Neural cell (in vitro differentiated cells): Measurements from ENCODE around the gene FGF10. TPM values are rescaled to one million over a fixed set of nuclear protein-coding genes. Genes with fewer than 3 reads are reported as not detected.
A peak's percentile ranks its signal among the peaks of the same experiment; 100 is the strongest.

Experiments used
- H2AFZ ChIP-seq: fragments of 200-600, 300-800 bp; sonication (generic), shearing (Covaris generic); 2 replicates; pipeline ENCODE4 v1.6.0; 2014; ENCODE audit warnings: low read depth, mild to moderate bottlenecking, antibody characterized with exemption, low read length, moderate library complexity
- H3F3A ChIP-seq: fragments of 200-600 bp; shearing (Covaris generic); 2 replicates; pipeline ENCODE4 v1.6.1; 2016; ENCODE audit warnings: mild to moderate bottlenecking, moderate library complexity, mixed read lengths, antibody characterized with exemption, low read length; ENCODE audit not compliant: insufficient read depth, poor library complexity, severe bottlenecking
- H3K27ac ChIP-seq: fragments of 200-600, 300-800 bp; sonication (generic), shearing (Covaris generic); 2 replicates; pipeline ENCODE4 v1.5.1; 2014; ENCODE audit warnings: mild to moderate bottlenecking, low read length, moderate library complexity
- H3K27me3 ChIP-seq: fragments of 300-800, 200-600 bp; sonication (generic), shearing (Covaris generic); 2 replicates; pipeline ENCODE4 v1.6.0; 2014; ENCODE audit warnings: mild to moderate bottlenecking, low read depth, low read length, moderate library complexity; ENCODE audit not compliant: insufficient read depth
- H3K36me3 ChIP-seq: fragments of 300-800, 200-600 bp; sonication (generic), shearing (Covaris generic); 2 replicates; pipeline ENCODE4 v1.5.1; 2014; ENCODE audit warnings: mild to moderate bottlenecking, antibody characterized with exemption, low read length, moderate library complexity; ENCODE audit not compliant: insufficient read depth
- H3K4me2 ChIP-seq: fragments of 300-800, 200-600 bp; sonication (generic), shearing (Covaris generic); 2 replicates; pipeline ENCODE4 v1.6.0; 2014; ENCODE audit warnings: mild to moderate bottlenecking, low read length
- H3K4me3 ChIP-seq: fragments of 300-800, 200-600 bp; sonication (generic), shearing (Covaris generic); 2 replicates; pipeline ENCODE4 v1.5.1; 2014; ENCODE audit warnings: mild to moderate bottlenecking, low read length, moderate library complexity
- H3K79me2 ChIP-seq: fragments of 200-600 bp; shearing (Covaris generic); replicated peaks from 2 replicates; pipeline ENCODE4 v1.6.0; 2014; ENCODE audit warnings: mild to moderate bottlenecking, low read length, moderate library complexity; ENCODE audit not compliant: insufficient read depth
- H3K9ac ChIP-seq: fragments of 300-800, 200-600 bp; sonication (generic), shearing (Covaris generic); 2 replicates; pipeline ENCODE4 v1.6.1; 2016; ENCODE audit warnings: mild to moderate bottlenecking, low read length, mixed read lengths
- H3K9me2 ChIP-seq: fragments of 200-600 bp; shearing (Covaris generic); 2 replicates; pipeline ENCODE4 v1.6.1; 2016; ENCODE audit warnings: mild to moderate bottlenecking, low read length, mixed read lengths; ENCODE audit not compliant: insufficient read depth
- H3K9me3 ChIP-seq: fragments of 200-600, 300-800 bp; sonication (generic), shearing (Covaris generic); 2 replicates; pipeline ENCODE4 v1.6.1; 2016; ENCODE audit warnings: mild to moderate bottlenecking, mixed run types, low read length, moderate library complexity, mixed read lengths
- H4K20me1 ChIP-seq: fragments of 200-600 bp; shearing (Covaris generic); 2 replicates; pipeline ENCODE4 v1.6.1; 2016; ENCODE audit warnings: mild to moderate bottlenecking, mixed run types; ENCODE audit not compliant: insufficient read depth
- CTCF ChIP-seq: fragments of 450-650 bp; IDR thresholded peaks from 2 replicates; pipeline ENCODE4 v1.5.1; 2014; ENCODE audit warnings: antibody characterized with exemption, mild to moderate bottlenecking, moderate library complexity; ENCODE audit not compliant: poor library complexity, severe bottlenecking
- EP300 ChIP-seq: fragments of 450-650 bp; conservative IDR thresholded peaks from 2 replicates; pipeline ENCODE4 v1.6.1; 2014; ENCODE audit warnings: antibody characterized with exemption, mild to moderate bottlenecking, moderate library complexity; ENCODE audit not compliant: poor library complexity, severe bottlenecking
- EZH2 ChIP-seq: fragments of 200-600, 300-800 bp; shearing (Covaris generic), sonication (generic); IDR thresholded peaks from 2 replicates; pipeline ENCODE4 v1.6.1; 2014; ENCODE audit warnings: antibody characterized with exemption, low read length, borderline replicate concordance, mild to moderate bottlenecking; ENCODE audit not compliant: insufficient read depth, poor library complexity, severe bottlenecking
- MXI1 ChIP-seq: fragments of 450-650 bp; conservative IDR thresholded peaks from 2 replicates; pipeline ENCODE4 v1.6.1; 2014; ENCODE audit warnings: antibody characterized with exemption, mild to moderate bottlenecking; ENCODE audit not compliant: poor library complexity, severe bottlenecking
- REST ChIP-seq: IDR thresholded peaks from 2 replicates; pipeline ENCODE4 v1.6.1; 2012; ENCODE audit warnings: borderline replicate concordance
- SMC3 ChIP-seq: fragments of 450-650 bp; conservative IDR thresholded peaks from 2 replicates; pipeline ENCODE4 v1.6.1; 2014; ENCODE audit warnings: antibody characterized with exemption, mild to moderate bottlenecking, moderate library complexity; ENCODE audit not compliant: poor library complexity
- TAF1 ChIP-seq: IDR thresholded peaks from 2 replicates; pipeline ENCODE4 v1.6.1; 2012; ENCODE audit warnings: low read depth
- polyA plus RNA-seq: library from polyadenylated mRNA; depleted of rRNA; stranded (reverse); fragments of >200 nt; gene quantifications from 2 replicates; pipeline ENCODE4 v1.2.3, GENCODE V29; 2014

FGF10 gene
- polyA plus RNA-seq, 1 donor from 2014 or later = not detected

- Histone ChIP-seq H3K4me3 (no peak overlapping the region), H4K20me1 (no peaks in the 10 kb centered on the region), H3K9me2 (no peaks in the 10 kb centered on the region), H3K4me2 (no peak overlapping the region), H3K36me3 (no peaks in the 10 kb centered on the region), H3K9me3 (no peaks in the 10 kb centered on the region), H3F3A (no peaks in the 10 kb centered on the region), H3K27ac (no peak overlapping the region), H3K27me3 (no peaks in the 10 kb centered on the region), H3K79me2 (no peaks in the 10 kb centered on the region), H3K9ac (no peak overlapping the region), H2AFZ (no peak overlapping the region)
- TF ChIP-seq REST (no peak), EP300 (no peak), TAF1 (no peak), SMC3 (no peak), MXI1 (no peak)
Observed at GRCh38 chr5:44267909-44268308, 121.3 kb downstream of the FGF10 start.

- Histone ChIP-seq H2AFZ (no peak overlapping the region), H3K9me3 (no peaks in the 10 kb centered on the region), H3K4me3 (no peak overlapping the region), H3K4me2 (no peak overlapping the region), H3K36me3 (no peaks in the 10 kb centered on the region), H3K9me2 (no peaks in the 10 kb centered on the region), H3K9ac (no peak overlapping the region), H4K20me1 (no peaks in the 10 kb centered on the region), H3K27me3 (no peaks in the 10 kb centered on the region), H3K27ac (no peak overlapping the region), H3K79me2 (no peaks in the 10 kb centered on the region), H3F3A (no peaks in the 10 kb centered on the region)
- TF ChIP-seq REST (no peak), EP300 (peak; percentile 53)
Observed at GRCh38 chr5:44266882-44267576, 122.2 kb downstream of the FGF10 start.

- H2AFZ ChIP-seq = no peak overlapping the region
- H3K36me3 ChIP-seq = no peaks in the 10 kb centered on the region
- H3F3A ChIP-seq = no peaks in the 10 kb centered on the region
- H3K9ac ChIP-seq = no peak overlapping the region
- no peaks in the 10 kb centered on the region for H3K9me3 ChIP-seq
- H4K20me1 ChIP-seq = no peaks in the 10 kb centered on the region
- H3K27ac ChIP-seq = no peak overlapping the region
- no peaks in the 10 kb centered on the region for H3K27me3 ChIP-seq
- H3K79me2 ChIP-seq = no peaks in the 10 kb centered on the region
- no peaks in the 10 kb centered on the region for H3K9me2 ChIP-seq
- H3K4me3 ChIP-seq = no peak overlapping the region
- H3K4me2 ChIP-seq = no peak overlapping the region
- TF ChIP-seq SMC3 = no peak
- no peak for TF ChIP-seq EP300
- no peak for TF ChIP-seq REST
- no peak for TF ChIP-seq TAF1
- TF ChIP-seq EZH2 = no peak
- no peak for TF ChIP-seq CTCF
- TF ChIP-seq MXI1 = no peak
Observed at GRCh38 chr5:44265713-44266112, 123.5 kb downstream of the FGF10 start.
